SK-N-SH (cell line): ENCODE results near the gene CCNJL. TPM values are rescaled to one million over a fixed set of nuclear protein-coding genes. Genes with fewer than 3 reads are reported as not detected.

Experiments
- CTCF ChIA-PET: fragments of 300-600, 350-600 bp; formaldehyde crosslinking; extraction: SDS; loops from one replicate; lab custom pipeline; 2021; lab: Yijun Ruan, JAX
- POLR2A ChIA-PET: fragments of 350-600 bp; sonication (Branson Sonifier 250); formaldehyde crosslinking; extraction: SDS; loops from one replicate; lab custom pipeline; 2020; ENCODE audit warnings: antibody characterized with exemption, inconsistent platforms; lab: Yijun Ruan, JAX
- DNase-seq: peaks from one replicate; pipeline ENCODE4 v3.0.0; 2012
- H2AFZ ChIP-seq: fragments of 200-600 bp; sonication (generic); 2 replicates; pipeline ENCODE4 v1.8.1; 2016; ENCODE audit warnings: antibody characterized with exemption, mild to moderate bottlenecking, low read depth
- H3F3A ChIP-seq: fragments of 200-600 bp; sonication (generic); replicated peaks from 2 replicates; pipeline ENCODE3; 2016; ENCODE audit warnings: antibody characterized with exemption, mild to moderate bottlenecking; ENCODE audit not compliant: insufficient read depth
- H3K27ac ChIP-seq, 2 experiments: fragments of 200-500 bp in 1 of 2; fragments of 200-600 bp in 1 of 2; sonication (Bioruptor generic) in 1 of 2; sonication (generic), shearing (Covaris generic) in 1 of 2; 2 replicates each; pipeline versions ENCODE4 v1.5.1 to v1.6.1; 2014 to 2016; ENCODE audit warnings: low read depth in 2 of 2, inconsistent platforms in 1 of 2, low read length in 1 of 2, mild to moderate bottlenecking in 1 of 2, mixed read lengths in 1 of 2
- H3K27me3 ChIP-seq: fragments of 200-600 bp; sonication (generic), shearing (Covaris generic); 2 replicates; pipeline ENCODE4 v1.6.1; 2016; ENCODE audit warnings: mixed run types; ENCODE audit not compliant: insufficient read depth
- H3K36me3 ChIP-seq, 2 experiments: fragments of 200-500 bp in 1 of 2; fragments of 200-600 bp in 1 of 2; sonication (Bioruptor generic) in 1 of 2; sonication (generic) in 1 of 2; replicated peaks in 1 of 2; 2 replicates each; pipeline versions ENCODE3 to v1.5.1; 2014 to 2016; ENCODE audit warnings: low read length in 1 of 2, mild to moderate bottlenecking in 1 of 2; ENCODE audit not compliant: insufficient read depth in 2 of 2, control insufficient read depth in 1 of 2
- H3K4me1 ChIP-seq, 2 experiments: fragments of 200-500 bp in 1 of 2; fragments of 200-600 bp in 1 of 2; sonication (Bioruptor generic) in 1 of 2; sonication (generic), shearing (Covaris generic) in 1 of 2; 2 replicates each; pipeline versions ENCODE4 v1.5.1 to v1.6.1; 2014 to 2016; ENCODE audit warnings: low read depth in 1 of 2, low read length in 1 of 2, mixed run types in 1 of 2; ENCODE audit not compliant: insufficient read depth in 2 of 2, control insufficient read depth in 1 of 2
- H3K4me2 ChIP-seq: fragments of 200-600 bp; sonication (generic), shearing (Covaris generic); 2 replicates; pipeline ENCODE4 v1.6.1; 2017; ENCODE audit warnings: mixed run types
- H3K4me3 ChIP-seq, 2 experiments: fragments of 200-500 bp in 1 of 2; fragments of 200-600 bp in 1 of 2; sonication (Bioruptor generic) in 1 of 2; sonication (generic), shearing (Covaris generic) in 1 of 2; 2 replicates each; pipeline versions ENCODE4 v1.5.1 to v1.8.1; 2014 to 2016; ENCODE audit warnings: low read depth in 2 of 2, inconsistent platforms in 1 of 2, low read length in 1 of 2, mild to moderate bottlenecking in 1 of 2, mixed read lengths in 1 of 2, moderate library complexity in 1 of 2
- H3K79me2 ChIP-seq: fragments of 200-600 bp; sonication (generic); 2 replicates; pipeline ENCODE4 v1.8.1; 2017; ENCODE audit warnings: mild to moderate bottlenecking; ENCODE audit not compliant: insufficient read depth
- H3K9ac ChIP-seq: fragments of 200-600 bp; sonication (generic); 2 replicates; pipeline ENCODE4 v1.6.1; 2017; ENCODE audit warnings: mixed run types
- H3K9me2 ChIP-seq: fragments of 200-600 bp; sonication (generic); 2 replicates; pipeline ENCODE4 v1.6.1; 2017; ENCODE audit warnings: mixed run types
- H3K9me3 ChIP-seq: fragments of 200-600 bp; sonication (generic); 2 replicates; pipeline ENCODE4 v1.6.1; 2017; ENCODE audit warnings: mixed run types, mild to moderate bottlenecking, moderate library complexity
- H4K20me1 ChIP-seq: fragments of 200-600 bp; sonication (generic); 2 replicates; pipeline ENCODE4 v1.6.1; 2017; ENCODE audit warnings: mild to moderate bottlenecking, mixed run types; ENCODE audit not compliant: insufficient read depth
- ELF1 ChIP-seq: IDR thresholded peaks from 2 replicates; pipeline ENCODE4 v1.4.0; 2012
- FOXJ3 ChIP-seq: sonication (generic); formaldehyde crosslinking; IDR thresholded peaks from 2 replicates; pipeline ENCODE4 v1.5.1; 2020; ENCODE audit warnings: mild to moderate bottlenecking, missing genetic modification reagents
- FOXM1 ChIP-seq: IDR thresholded peaks from 2 replicates; pipeline ENCODE4 v1.4.0; 2012; ENCODE audit warnings: low read depth, mild to moderate bottlenecking
- GABPA ChIP-seq: IDR thresholded peaks from 2 replicates; pipeline ENCODE4 v1.4.0; 2012; ENCODE audit warnings: low read depth, mild to moderate bottlenecking
- GATA2 ChIP-seq: sonication (generic); formaldehyde crosslinking; IDR thresholded peaks from 2 replicates; pipeline ENCODE4 v1.5.0; 2020; ENCODE audit warnings: mild to moderate bottlenecking, missing genetic modification reagents
- IRF3 ChIP-seq: fragments of 150-350 bp; IDR thresholded peaks from 2 replicates; pipeline ENCODE4 v1.6.1; 2016; ENCODE audit warnings: mild to moderate bottlenecking, low read depth, low read length
- JUND ChIP-seq: IDR thresholded peaks from 2 replicates; pipeline ENCODE4 v1.4.0; 2012
- MEF2A ChIP-seq: IDR thresholded peaks from 2 replicates; pipeline ENCODE4 v1.4.0; 2012; ENCODE audit warnings: low read depth, borderline replicate concordance
- NFIC ChIP-seq: IDR thresholded peaks from 2 replicates; pipeline ENCODE4 v1.4.0; 2012; ENCODE audit warnings: borderline replicate concordance
- NRF1 ChIP-seq: IDR thresholded peaks from 2 replicates; pipeline ENCODE4 v1.6.1; 2012; ENCODE audit warnings: low read depth, mild to moderate bottlenecking, low read length
- RAD21 ChIP-seq: IDR thresholded peaks from 2 replicates; pipeline ENCODE4 v1.6.1; 2012; ENCODE audit warnings: mild to moderate bottlenecking, low read length
- RFX5 ChIP-seq: IDR thresholded peaks from 2 replicates; pipeline ENCODE4 v1.6.1; 2012; ENCODE audit warnings: mild to moderate bottlenecking, improper control_type of control experiment, low read length
- RXRA ChIP-seq: IDR thresholded peaks from 2 replicates; pipeline ENCODE4 v1.4.0; 2012; ENCODE audit warnings: low read depth, mild to moderate bottlenecking, borderline replicate concordance
- SIN3A ChIP-seq: IDR thresholded peaks from 2 replicates; pipeline ENCODE4 v1.6.1; 2012; ENCODE audit warnings: low read depth, mild to moderate bottlenecking, low read length, moderate library complexity, borderline replicate concordance
- TCF12 ChIP-seq: IDR thresholded peaks from 2 replicates; pipeline ENCODE4 v1.4.0; 2012
- USF2 ChIP-seq: fragments of 150-350 bp; IDR thresholded peaks from 2 replicates; pipeline ENCODE4 v1.6.1; 2017; ENCODE audit warnings: antibody characterized with exemption, low read length, low read depth, borderline replicate concordance
- YY1 ChIP-seq: IDR thresholded peaks from 2 replicates; pipeline ENCODE4 v1.4.0; 2012; ENCODE audit warnings: low read depth, mild to moderate bottlenecking
- WGBS: methylation state at CpG from one replicate; pipeline ENCODE4 v1.1.6; 2017; ENCODE audit warnings: low lambda C conversion rate; 5-methylcytosine and 5-hydroxymethylcytosine counted together
- polyA plus RNA-seq, 3 experiments: library from polyadenylated mRNA; depleted of rRNA; stranded (reverse); fragments of >200 nt; gene quantifications; 2 replicates each; pipeline ENCODE4 v1.2.3, GENCODE V29; 2012
- TF ChIP-seq, protein P1 (sequence below): fragments of 200-600 bp; sonication (generic); IDR thresholded peaks from 2 replicates; pipeline ENCODE4 v1.6.1; 2017; ENCODE audit warnings: antibody characterized with exemption, mild to moderate bottlenecking, moderate library complexity
- TF ChIP-seq, protein P2 (sequence below): IDR thresholded peaks from 2 replicates; pipeline ENCODE4; 2012
- TF ChIP-seq, protein P3 (sequence below): IDR thresholded peaks from 2 replicates; pipeline ENCODE4 v1.4.0; 2012; ENCODE audit warnings: low read depth
- TF ChIP-seq, protein P4 (sequence below): IDR thresholded peaks from 2 replicates; pipeline ENCODE4 v1.4.0; 2012; ENCODE audit warnings: low read depth, borderline replicate concordance

CCNJL gene
- polyA plus RNA-seq, 1 of the 3 experiments (the other 2 are of a cell fraction) = 7.1 TPM

GRCh38 chr5:160310552-160311295, 1.6 kb downstream of the CCNJL start:
- Histone ChIP-seq H3K27ac (no peak overlapping the region), H2AFZ (no peak overlapping the region), H3K9me3 (no peaks in the 10 kb centered on the region), H3F3A (no peaks in the 10 kb centered on the region), H3K9me2 (no peaks in the 10 kb centered on the region), H3K36me3 (peaks cover 2 to 20% of the 10 kb centered on the region in 2 experiments), H3K27me3 (no peaks in the 10 kb centered on the region), H3K4me1 (peaks cover 1 to 13% of the 10 kb centered on the region in 2 experiments; a peak in 2 of 4 replicates), H3K4me3 (peak overlapping the region; percentile 91), H3K9ac (no peak overlapping the region), H4K20me1 (no peaks in the 10 kb centered on the region), H3K79me2 (peaks cover 52% of the 10 kb centered on the region; the same call in 1 of the 2 replicates), H3K4me2 (peak overlapping the region; percentile 85)
- TF ChIP-seq RXRA (no peak), JUND (no peak), YY1 (no peak), SIN3A (no peak), USF2 (no peak), GABPA (no peak), MEF2A (no peak), RFX5 (no peak), FOXJ3 (no peak), RAD21 (no peak)
- TF ChIP-seq, protein P1, sequence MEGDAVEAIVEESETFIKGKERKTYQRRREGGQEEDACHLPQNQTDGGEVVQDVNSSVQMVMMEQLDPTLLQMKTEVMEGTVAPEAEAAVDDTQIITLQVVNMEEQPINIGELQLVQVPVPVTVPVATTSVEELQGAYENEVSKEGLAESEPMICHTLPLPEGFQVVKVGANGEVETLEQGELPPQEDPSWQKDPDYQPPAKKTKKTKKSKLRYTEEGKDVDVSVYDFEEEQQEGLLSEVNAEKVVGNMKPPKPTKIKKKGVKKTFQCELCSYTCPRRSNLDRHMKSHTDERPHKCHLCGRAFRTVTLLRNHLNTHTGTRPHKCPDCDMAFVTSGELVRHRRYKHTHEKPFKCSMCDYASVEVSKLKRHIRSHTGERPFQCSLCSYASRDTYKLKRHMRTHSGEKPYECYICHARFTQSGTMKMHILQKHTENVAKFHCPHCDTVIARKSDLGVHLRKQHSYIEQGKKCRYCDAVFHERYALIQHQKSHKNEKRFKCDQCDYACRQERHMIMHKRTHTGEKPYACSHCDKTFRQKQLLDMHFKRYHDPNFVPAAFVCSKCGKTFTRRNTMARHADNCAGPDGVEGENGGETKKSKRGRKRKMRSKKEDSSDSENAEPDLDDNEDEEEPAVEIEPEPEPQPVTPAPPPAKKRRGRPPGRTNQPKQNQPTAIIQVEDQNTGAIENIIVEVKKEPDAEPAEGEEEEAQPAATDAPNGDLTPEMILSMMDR = no peak
- DNase-seq = no peak
- 88% methylated on average over 4 of the region's 4 CpGs for WGBS
- ChIA-PET CTCF (interaction anchor here (0.7 to 1.6 kb wide), 2 partner anchors 23 to 237 kb away, joined by 3 to 8 read pairs; no protein-coding TSS in a partner anchor), POLR2A (interaction anchor here (1.1 to 2.1 kb wide), 2 partner anchors 21 to 23 kb away, joined by 4 to 7 read pairs; no protein-coding TSS in a partner anchor)

DNA sequence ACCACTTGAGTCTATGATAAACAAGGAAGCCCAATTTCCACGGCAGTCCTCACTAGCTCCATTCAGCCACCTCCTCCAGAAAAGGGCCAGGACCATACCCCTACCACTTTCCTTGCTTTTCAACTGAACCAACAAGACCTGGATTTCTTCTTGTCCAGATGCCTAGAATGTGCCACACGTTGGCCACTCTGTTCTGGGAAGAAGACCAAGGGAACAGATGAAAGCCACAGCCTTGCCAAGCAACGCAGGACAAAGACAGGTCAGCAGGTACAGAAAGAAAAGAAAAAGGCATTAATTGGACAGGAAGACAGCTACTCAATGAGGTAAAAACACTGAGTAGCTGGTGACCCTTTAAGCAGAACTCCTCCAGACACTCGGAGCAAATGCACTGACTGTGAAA, 2.2 kb downstream of the CCNJL start:
- Histone ChIP-seq H2AFZ (no peak overlapping the region), H3K9me2 (no peaks in the 10 kb centered on the region), H3F3A (no peaks in the 10 kb centered on the region), H3K4me1 (peaks cover 0 to 13% of the 10 kb centered on the region in 2 experiments; a peak in 2 of 4 replicates), H3K9me3 (no peaks in the 10 kb centered on the region), H3K9ac (no peak overlapping the region), H3K4me2 (0 out of 2 replicates have a peak overlapping the region, but pooled peaks have one; percentile 85), H3K27me3 (no peaks in the 10 kb centered on the region), H4K20me1 (no peaks in the 10 kb centered on the region), H3K4me3 (no peak overlapping the region), H3K36me3 (peaks cover 5 to 20% of the 10 kb centered on the region in 2 experiments), H3K79me2 (peaks cover 58% of the 10 kb centered on the region; the same call in 1 of the 2 replicates), H3K27ac (no peak overlapping the region)
- ChIA-PET CTCF (no interaction called here), POLR2A (no interaction called here)
- no peak for DNase-seq
- 95% methylated on average over 4 of the region's 4 CpGs for WGBS
- TF ChIP-seq GABPA (no peak), FOXM1 (no peak), USF2 (no peak), GATA2 (CRISPR knock-in tag) (no peak), JUND (no peak), TCF12 (no peak), IRF3 (no peak), NRF1 (no peak), ELF1 (no peak), NFIC (no peak), YY1 (no peak), FOXJ3 (no peak)
- TF ChIP-seq, protein P2, sequence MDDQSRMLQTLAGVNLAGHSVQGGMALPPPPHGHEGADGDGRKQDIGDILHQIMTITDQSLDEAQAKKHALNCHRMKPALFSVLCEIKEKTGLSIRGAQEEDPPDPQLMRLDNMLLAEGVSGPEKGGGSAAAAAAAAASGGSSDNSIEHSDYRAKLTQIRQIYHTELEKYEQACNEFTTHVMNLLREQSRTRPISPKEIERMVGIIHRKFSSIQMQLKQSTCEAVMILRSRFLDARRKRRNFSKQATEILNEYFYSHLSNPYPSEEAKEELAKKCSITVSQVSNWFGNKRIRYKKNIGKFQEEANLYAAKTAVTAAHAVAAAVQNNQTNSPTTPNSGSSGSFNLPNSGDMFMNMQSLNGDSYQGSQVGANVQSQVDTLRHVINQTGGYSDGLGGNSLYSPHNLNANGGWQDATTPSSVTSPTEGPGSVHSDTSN = no peak
- TF ChIP-seq, protein P3, sequence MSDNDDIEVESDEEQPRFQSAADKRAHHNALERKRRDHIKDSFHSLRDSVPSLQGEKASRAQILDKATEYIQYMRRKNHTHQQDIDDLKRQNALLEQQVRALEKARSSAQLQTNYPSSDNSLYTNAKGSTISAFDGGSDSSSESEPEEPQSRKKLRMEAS = no peak
- TF ChIP-seq, protein P4, sequence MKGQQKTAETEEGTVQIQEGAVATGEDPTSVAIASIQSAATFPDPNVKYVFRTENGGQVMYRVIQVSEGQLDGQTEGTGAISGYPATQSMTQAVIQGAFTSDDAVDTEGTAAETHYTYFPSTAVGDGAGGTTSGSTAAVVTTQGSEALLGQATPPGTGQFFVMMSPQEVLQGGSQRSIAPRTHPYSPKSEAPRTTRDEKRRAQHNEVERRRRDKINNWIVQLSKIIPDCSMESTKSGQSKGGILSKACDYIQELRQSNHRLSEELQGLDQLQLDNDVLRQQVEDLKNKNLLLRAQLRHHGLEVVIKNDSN = no peak
